Measurements from ENCODE around the gene UBAP2. TPM values are rescaled to one million over a fixed set of nuclear protein-coding genes. Genes with fewer than 3 reads are reported as not detected.
A peak's percentile ranks its signal among the peaks of the same experiment; 100 is the strongest.
"Not testable (repeated sequence)": the region's sequence is repeated elsewhere in the genome, so short reads cannot be mapped to it uniquely, and the experiment has no call there.

Gene UBAP2
- total RNA-seq, 6 experiments from 2014 or later = 9.5 to 15.9 (median 11.4) TPM

DNA sequence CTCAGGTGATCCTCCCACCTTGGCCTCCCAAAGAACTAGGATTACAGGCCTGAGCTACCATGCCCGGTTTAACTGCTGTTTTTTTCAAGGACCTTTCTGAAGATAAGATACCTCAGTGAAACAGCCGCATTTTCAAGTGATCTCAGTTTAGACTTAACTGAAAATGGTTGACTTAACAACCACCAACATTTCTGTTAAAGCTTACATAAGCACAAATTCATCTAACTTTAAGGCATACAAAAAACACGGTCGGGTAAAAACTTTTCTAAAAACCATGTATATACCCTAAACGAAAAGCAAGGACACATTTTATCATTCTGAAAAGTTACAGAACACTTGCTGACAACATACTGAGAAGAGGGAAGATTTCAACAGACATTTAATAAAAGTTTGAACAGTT, 22.9 kb downstream of the UBAP2 start:
- Histone ChIP-seq H3K27me3 (no peaks in the 10 kb centered on the region), H3K9me3 (no peaks in the 10 kb centered on the region), H3K4me3 (no peak overlapping the region), H3K36me3 (no peaks in the 10 kb centered on the region), H3K4me1 (no peaks in the 10 kb centered on the region), H3K27ac (no peak overlapping the region)
- TF ChIP-seq POLR2A (IDR thresholded peaks at IDR 0.05) (no peak), CTCF (IDR thresholded peaks at IDR 0.05) (no peak)
- ATAC-seq = no peak
- DNase-seq = peak in 1 of 3 donors; percentile 9
- 80% methylated on average over 5 of the region's 5 CpGs for WGBS (ENCODE audit: insufficient coverage, low coverage, low lambda C conversion rate, missing lambda C conversion rate)
- intact Hi-C loops (cut with DNase I) = no loop called here

DNA sequence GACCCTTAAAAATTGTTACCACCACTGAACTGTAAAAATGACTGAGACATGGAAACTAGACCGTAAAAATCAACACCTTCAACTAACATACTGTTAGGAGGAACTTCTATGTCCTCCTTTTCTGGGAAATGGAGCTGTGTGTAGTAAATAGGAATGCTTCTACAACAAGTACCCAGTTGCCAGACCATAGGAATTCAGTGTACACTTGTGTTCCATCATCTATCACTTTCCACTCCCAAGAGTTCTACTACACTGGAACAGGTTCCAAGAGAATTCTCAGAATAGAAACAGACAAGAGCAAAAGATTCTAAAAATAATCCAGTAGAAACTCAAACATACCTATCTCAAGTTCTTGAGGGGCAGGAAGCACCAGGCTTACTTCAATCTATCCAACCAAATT, 23.6 kb downstream of the UBAP2 start:
- intact Hi-C loops (cut with DNase I) = no loop called here
- no peaks in the 10 kb centered on the region for H3K27me3 ChIP-seq
- no peak for ATAC-seq
- WGBS (ENCODE audit: insufficient coverage, low coverage, low lambda C conversion rate, missing lambda C conversion rate) = 88% methylated on average over 1 of the region's 1 CpG
- H3K36me3 ChIP-seq = no peaks in the 10 kb centered on the region
- H3K27ac ChIP-seq = no peak overlapping the region
- DNase-seq = no peak
- H3K9me3 ChIP-seq = no peaks in the 10 kb centered on the region
- no peaks in the 10 kb centered on the region for H3K4me1 ChIP-seq
- no peak for TF ChIP-seq POLR2A (IDR thresholded peaks at IDR 0.05)
- TF ChIP-seq CTCF (IDR thresholded peaks at IDR 0.05) = no peak
- no peak overlapping the region for H3K4me3 ChIP-seq

DNA sequence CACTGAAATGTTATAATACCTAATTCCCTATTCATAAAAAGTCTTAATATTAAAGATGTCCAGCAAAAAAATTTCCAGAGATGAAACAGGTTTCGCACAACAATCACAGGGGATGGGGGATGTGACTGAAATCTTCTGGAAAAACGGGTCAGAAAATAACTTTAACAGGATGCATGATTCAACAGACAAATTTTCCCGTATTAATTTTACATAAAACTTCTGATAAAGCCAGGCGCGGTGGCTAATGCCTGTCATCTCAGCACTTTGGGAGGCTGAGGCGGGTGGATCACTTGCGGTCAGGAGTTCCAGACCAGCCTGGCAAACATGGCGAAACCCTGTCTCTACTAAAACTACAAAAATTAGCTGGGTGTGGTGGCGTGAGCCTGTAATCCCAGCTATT, 24.2 kb downstream of the UBAP2 start:
- H3K27ac ChIP-seq = not testable (repeated sequence)

GRCh38 chr9:34016149-34016548, 32.5 kb downstream of the UBAP2 start:
- WGBS (ENCODE audit: insufficient coverage, low coverage, low lambda C conversion rate, missing lambda C conversion rate) = 59% methylated on average over 4 of the region's 4 CpGs
- no peak overlapping the region for H3K4me3 ChIP-seq
- H3K9me3 ChIP-seq = no peaks in the 10 kb centered on the region
- ATAC-seq = no peak
- H3K4me1 ChIP-seq = no peaks in the 10 kb centered on the region
- peaks cover 0 to 12% (median 0%) of the 10 kb centered on the region in 4 donors for H3K36me3 ChIP-seq
- no peak for DNase-seq
- intact Hi-C loops (cut with DNase I) = no loop called here
- no peak for TF ChIP-seq POLR2A (IDR thresholded peaks at IDR 0.05)
- TF ChIP-seq CTCF (IDR thresholded peaks at IDR 0.05) = no peak
- no peak overlapping the region for H3K27ac ChIP-seq
- no peaks in the 10 kb centered on the region for H3K27me3 ChIP-seq

More for the DNA sequence above, 24.2 kb downstream of the UBAP2 start:
- H3K27me3 ChIP-seq; H3K9me3 ChIP-seq; H3K4me1 ChIP-seq; intact Hi-C loops (cut with DNase I); H3K4me3 ChIP-seq; ATAC-seq; H3K36me3 ChIP-seq: not testable (repeated sequence)
- DNase-seq = peak in 1 of 3 donors; percentile 17
- WGBS (ENCODE audit: insufficient coverage, low coverage, low lambda C conversion rate, missing lambda C conversion rate) = 92% methylated on average over 9 of the region's 9 CpGs

DNA sequence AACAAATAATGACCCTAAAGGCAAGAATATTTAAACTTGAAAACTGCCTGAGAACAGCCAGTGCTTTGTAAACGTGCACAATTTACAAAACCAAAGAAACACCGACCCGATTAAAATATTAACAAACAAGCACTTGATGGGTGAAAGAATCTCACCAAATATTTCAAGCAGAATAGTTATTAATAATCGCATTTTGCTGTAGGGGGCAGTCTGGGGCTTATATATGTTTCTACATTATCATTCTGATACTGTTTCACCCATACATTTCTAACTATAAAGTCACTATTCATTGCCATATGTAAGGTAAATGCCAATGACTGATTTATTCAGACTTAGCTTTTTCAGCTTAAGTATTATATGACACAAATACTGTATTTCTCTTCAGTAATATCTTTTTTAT, 37.7 kb downstream of the UBAP2 start:
- Histone ChIP-seq H3K27ac (no peak overlapping the region), H3K9me3 (no peaks in the 10 kb centered on the region), H3K27me3 (no peaks in the 10 kb centered on the region), H3K4me3 (no peak overlapping the region), H3K4me1 (no peaks in the 10 kb centered on the region), H3K36me3 (peaks cover 0 to 19% (median 0%) of the 10 kb centered on the region in 4 donors)
- intact Hi-C loops (cut with DNase I) = no loop called here
- ATAC-seq (no peak), DNase-seq (no peak)
- WGBS (ENCODE audit: insufficient coverage, low coverage, low lambda C conversion rate, missing lambda C conversion rate) = 50% methylated on average over 4 of the region's 4 CpGs
- TF ChIP-seq POLR2A (IDR thresholded peaks at IDR 0.05) (no peak), CTCF (IDR thresholded peaks at IDR 0.05) (peak in 2 of 4 donors; percentile 25 to 28)
